ENCODE data around the gene NR1D2. TPM values are rescaled to one million over a fixed set of nuclear protein-coding genes. Genes with fewer than 3 reads are reported as not detected.

The NR1D2 gene
- total RNA-seq, 1 donor from 2014 or later = 34.0 TPM

DNA sequence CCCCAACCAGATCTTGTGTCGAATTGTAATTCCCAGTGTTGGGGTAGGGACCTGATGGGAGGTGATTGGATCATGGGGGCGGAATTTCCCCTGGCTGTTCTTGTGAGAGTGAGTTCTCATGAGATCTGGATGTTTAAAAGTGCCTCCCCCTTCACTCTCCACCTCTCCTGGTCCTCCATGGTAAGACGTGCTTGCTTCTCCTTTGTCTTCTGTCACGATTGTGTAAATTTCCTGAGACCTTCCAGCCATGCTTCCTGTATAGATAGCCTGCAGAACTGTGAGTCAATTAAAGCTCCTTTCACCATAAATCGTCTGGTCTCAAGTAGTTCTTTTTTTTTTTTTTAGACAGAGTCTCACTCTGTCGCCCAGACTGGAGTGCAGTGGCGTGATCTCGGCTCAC, 42.3 kb downstream of the NR1D2 start:
- H3K4me3 ChIP-seq (ENCODE audit: low read depth, low read length) = no peak overlapping the region
- peak; percentile 7 for FAIRE-seq
- H3K27me3 ChIP-seq (ENCODE audit: control insufficient read depth, insufficient read depth, low read length) = no peaks in the 10 kb centered on the region
- H3K36me3 ChIP-seq (ENCODE audit: control insufficient read depth, insufficient read depth, low read length) = no peaks in the 10 kb centered on the region
- DNase-seq (ENCODE audit: low read depth) = no peak
- TF ChIP-seq, protein P1, sequence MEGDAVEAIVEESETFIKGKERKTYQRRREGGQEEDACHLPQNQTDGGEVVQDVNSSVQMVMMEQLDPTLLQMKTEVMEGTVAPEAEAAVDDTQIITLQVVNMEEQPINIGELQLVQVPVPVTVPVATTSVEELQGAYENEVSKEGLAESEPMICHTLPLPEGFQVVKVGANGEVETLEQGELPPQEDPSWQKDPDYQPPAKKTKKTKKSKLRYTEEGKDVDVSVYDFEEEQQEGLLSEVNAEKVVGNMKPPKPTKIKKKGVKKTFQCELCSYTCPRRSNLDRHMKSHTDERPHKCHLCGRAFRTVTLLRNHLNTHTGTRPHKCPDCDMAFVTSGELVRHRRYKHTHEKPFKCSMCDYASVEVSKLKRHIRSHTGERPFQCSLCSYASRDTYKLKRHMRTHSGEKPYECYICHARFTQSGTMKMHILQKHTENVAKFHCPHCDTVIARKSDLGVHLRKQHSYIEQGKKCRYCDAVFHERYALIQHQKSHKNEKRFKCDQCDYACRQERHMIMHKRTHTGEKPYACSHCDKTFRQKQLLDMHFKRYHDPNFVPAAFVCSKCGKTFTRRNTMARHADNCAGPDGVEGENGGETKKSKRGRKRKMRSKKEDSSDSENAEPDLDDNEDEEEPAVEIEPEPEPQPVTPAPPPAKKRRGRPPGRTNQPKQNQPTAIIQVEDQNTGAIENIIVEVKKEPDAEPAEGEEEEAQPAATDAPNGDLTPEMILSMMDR (IDR thresholded peaks at IDR 0.05; ENCODE audit: insufficient read depth, low read length, severe bottlenecking) = no peak

DNA sequence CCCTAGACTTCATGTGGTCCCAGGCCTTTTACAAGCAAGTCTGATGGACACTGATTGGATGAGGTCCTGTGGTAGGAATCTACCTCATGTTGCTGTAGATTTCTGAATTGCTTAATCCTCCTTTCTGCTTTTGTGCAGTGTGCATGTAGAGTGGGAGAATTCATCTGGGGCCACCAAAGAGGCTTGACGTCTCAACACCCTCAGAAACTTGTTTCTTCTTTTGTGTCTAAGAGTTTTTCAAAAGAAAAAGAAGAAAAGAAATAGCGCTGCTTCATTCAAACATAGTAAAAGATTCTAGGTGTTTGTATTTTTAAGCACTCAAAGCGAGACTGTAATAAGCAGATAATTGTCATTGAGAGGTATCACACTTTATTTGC, 46.2 kb downstream of the NR1D2 start:
- H3K4me3 ChIP-seq (ENCODE audit: low read depth, low read length) = no peak overlapping the region
- TF ChIP-seq, protein P1 (IDR thresholded peaks at IDR 0.05; ENCODE audit: insufficient read depth, low read length, severe bottlenecking) = no peak
- DNase-seq (ENCODE audit: low read depth) (no peak), FAIRE-seq (no peak)
- H3K36me3 ChIP-seq (ENCODE audit: control insufficient read depth, insufficient read depth, low read length) = no peaks in the 10 kb centered on the region
- H3K27me3 ChIP-seq (ENCODE audit: control insufficient read depth, insufficient read depth, low read length) = no peaks in the 10 kb centered on the region

DNA sequence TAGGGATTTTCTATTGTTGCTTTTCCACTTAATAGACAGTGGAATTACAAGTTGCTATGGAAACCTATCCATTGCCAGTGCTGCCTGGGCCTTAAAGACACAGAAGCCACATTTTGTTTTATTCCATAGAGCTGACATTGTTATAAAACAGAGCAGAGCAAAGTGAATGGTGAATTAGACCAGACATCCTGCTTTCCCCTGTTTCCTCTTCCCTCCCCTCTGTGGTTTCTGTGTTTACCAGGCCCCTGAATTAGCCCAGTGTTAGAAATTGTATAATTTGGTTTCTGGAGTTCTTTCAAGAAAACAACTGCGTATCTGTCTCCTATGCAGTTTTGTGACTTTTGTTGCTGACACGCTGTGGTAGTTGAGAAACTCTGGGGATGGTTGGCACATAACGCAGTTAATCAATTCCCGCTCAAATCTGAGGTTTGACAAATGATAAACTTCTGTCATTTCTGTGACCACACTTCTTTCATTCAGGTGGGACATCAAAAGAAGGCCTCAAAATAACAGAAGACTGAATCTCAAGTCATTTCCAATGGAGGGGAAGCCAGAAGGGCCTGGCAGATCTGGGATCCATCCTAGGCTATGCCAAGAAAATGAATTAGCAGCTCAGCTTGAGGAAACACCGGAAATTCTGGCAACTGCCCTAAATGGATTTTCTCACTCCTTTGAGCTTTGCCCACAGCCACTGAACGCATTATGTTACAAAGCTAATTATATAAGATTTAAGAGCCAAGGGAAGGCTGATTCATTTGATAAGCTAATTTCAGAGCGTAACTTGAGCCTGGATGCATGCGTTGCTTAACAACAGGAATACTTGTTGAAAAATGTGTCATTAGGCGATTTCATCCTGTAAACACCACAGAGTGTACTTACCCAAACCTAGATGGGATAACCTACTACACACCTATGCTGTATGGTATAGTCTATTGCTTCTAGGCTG, 46.9 kb downstream of the NR1D2 start:
- TF ChIP-seq, protein P1 (IDR thresholded peaks at IDR 0.05; ENCODE audit: insufficient read depth, low read length, severe bottlenecking) = no peak
- Histone ChIP-seq H3K4me3 (ENCODE audit: low read depth, low read length) (no peak overlapping the region), H3K36me3 (ENCODE audit: control insufficient read depth, insufficient read depth, low read length) (no peaks in the 10 kb centered on the region), H3K27me3 (ENCODE audit: control insufficient read depth, insufficient read depth, low read length) (no peaks in the 10 kb centered on the region)
- DNase-seq (ENCODE audit: low read depth) (peak; percentile 89), FAIRE-seq (no peak)

DNA sequence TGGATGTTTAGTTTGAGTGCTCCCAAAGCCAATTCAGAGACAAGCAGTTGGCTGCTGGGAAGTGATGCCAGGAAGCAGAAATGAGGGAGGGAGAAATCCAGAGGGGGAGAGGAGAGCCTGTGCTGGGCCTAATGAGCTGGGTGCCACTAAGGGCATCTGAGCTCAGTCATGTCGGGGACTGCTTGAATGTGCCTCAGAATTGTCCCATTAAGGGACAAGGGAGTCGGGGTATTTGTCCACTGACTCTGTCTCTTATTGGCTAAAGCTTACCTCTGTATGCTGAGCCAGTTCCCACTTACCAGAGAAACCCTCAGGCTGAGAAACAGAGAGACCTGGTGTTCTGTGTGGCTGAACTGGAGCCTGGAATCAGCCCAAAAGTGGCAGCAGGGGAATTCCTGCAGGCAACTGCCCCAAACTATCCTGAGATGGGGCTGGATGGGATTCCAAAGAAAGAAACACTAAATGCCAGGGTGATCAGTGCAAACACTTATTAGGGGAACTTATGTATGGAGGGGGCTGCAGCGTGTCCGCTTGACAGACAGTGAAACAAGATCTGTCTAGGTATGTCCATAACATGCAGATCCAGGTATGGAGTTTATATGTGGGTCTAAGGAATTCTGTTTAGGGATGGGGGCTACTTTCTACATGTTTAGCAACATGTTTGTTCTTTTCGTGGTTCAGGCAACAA, 48.6 kb downstream of the NR1D2 start:
- Histone ChIP-seq H3K4me3 (ENCODE audit: low read depth, low read length) (no peak overlapping the region), H3K27me3 (ENCODE audit: control insufficient read depth, insufficient read depth, low read length) (no peaks in the 10 kb centered on the region), H3K36me3 (ENCODE audit: control insufficient read depth, insufficient read depth, low read length) (no peaks in the 10 kb centered on the region)
- TF ChIP-seq, protein P1 (IDR thresholded peaks at IDR 0.05; ENCODE audit: insufficient read depth, low read length, severe bottlenecking) = no peak
- FAIRE-seq = no peak
- no peak for DNase-seq (ENCODE audit: low read depth)

DNA sequence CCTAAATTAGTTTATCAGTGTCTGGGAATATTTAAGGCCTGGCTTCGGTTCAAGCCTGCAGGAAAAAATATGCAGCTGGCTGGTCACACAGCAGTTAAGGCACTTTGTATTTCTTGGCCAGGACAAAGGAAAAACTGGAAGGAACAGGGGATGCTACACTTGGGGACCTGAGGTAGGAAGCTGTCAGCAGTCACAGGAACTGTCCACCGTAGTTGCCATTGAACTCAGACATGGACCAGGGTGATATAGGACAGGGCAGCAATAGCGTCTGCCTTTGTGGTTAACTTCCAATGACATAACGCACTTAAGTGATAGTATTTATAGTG, 49.1 kb downstream of the NR1D2 start:
- Histone ChIP-seq H3K4me3 (ENCODE audit: low read depth, low read length) (no peak overlapping the region), H3K27me3 (ENCODE audit: control insufficient read depth, insufficient read depth, low read length) (no peaks in the 10 kb centered on the region), H3K36me3 (ENCODE audit: control insufficient read depth, insufficient read depth, low read length) (no peaks in the 10 kb centered on the region)
- FAIRE-seq (no peak), DNase-seq (ENCODE audit: low read depth) (no peak)
- TF ChIP-seq, protein P1 (IDR thresholded peaks at IDR 0.05; ENCODE audit: insufficient read depth, low read length, severe bottlenecking) = no peak

Data from bronchial epithelial cell (primary cell).